Nephron (organoid): Measurements from ENCODE around the gene PHACTR1.

ENCODE experiments used
- H3K27ac Mint-ChIP-seq, 3 experiments: 2 replicates each; pipeline ENCODE4 v1.8.0; 2020; ENCODE audit warnings: mixed read lengths in 3 of 3, mild to moderate bottlenecking in 2 of 3, moderate library complexity in 1 of 3
- H3K27me3 Mint-ChIP-seq: 2 replicates; pipeline ENCODE4 v1.8.0; 2021; ENCODE audit warnings: low read depth, mild to moderate bottlenecking, moderate library complexity, mixed read lengths
- H3K36me3 Mint-ChIP-seq: 2 replicates; pipeline ENCODE4 v1.8.0; 2020; ENCODE audit warnings: low read depth, mixed read lengths
- H3K4me1 Mint-ChIP-seq: 2 replicates; pipeline ENCODE4 v1.8.0; 2020; ENCODE audit warnings: mixed read lengths
- H3K4me3 Mint-ChIP-seq, 3 experiments: 2 replicates each; pipeline ENCODE4 v1.8.0; 2020; ENCODE audit warnings: mild to moderate bottlenecking in 3 of 3, mixed read lengths in 3 of 3, moderate library complexity in 2 of 3
- H3K9me3 Mint-ChIP-seq: 2 replicates; pipeline ENCODE4 v1.8.0; 2020; ENCODE audit warnings: mixed read lengths
- CTCF ChIP-seq, 3 experiments: fragments of 200-600 bp; sonication (generic); IDR thresholded peaks; one replicate each; pipeline ENCODE4 v1.5.0; 2021; ENCODE audit warnings: antibody characterized with exemption in 3 of 3; ENCODE audit not compliant: unreplicated experiment in 3 of 3

Gene PHACTR1

GRCh38 chr6:12891595-12891994 is 175.0 kb downstream of the PHACTR1 start:
- H3K27ac Mint-ChIP-seq = peak overlapping the region; percentile 77 to 93 (median 84)
- peaks cover 29% of the 10 kb centered on the region for H3K9me3 Mint-ChIP-seq
- H3K4me3 Mint-ChIP-seq = no peak overlapping the region
- H3K27me3 Mint-ChIP-seq = peaks cover 6% of the 10 kb centered on the region
- H3K36me3 Mint-ChIP-seq = peaks cover 23% of the 10 kb centered on the region
- peaks cover 28% of the 10 kb centered on the region for H3K4me1 Mint-ChIP-seq
- TF ChIP-seq CTCF (IDR thresholded peaks at IDR 0.05; ENCODE audit: unreplicated experiment in 3 of 3) = no peak

- Mint-ChIP-seq H3K4me1 (peaks cover 24% of the 10 kb centered on the region), H3K9me3 (peaks cover 29% of the 10 kb centered on the region), H3K36me3 (peaks cover 23% of the 10 kb centered on the region), H3K4me3 (no peak overlapping the region), H3K27ac (peak overlapping the region; percentile 81 to 93 (median 84)), H3K27me3 (peaks cover 2% of the 10 kb centered on the region)
- no peak for TF ChIP-seq CTCF (IDR thresholded peaks at IDR 0.05; ENCODE audit: unreplicated experiment in 3 of 3)
These were observed 175.6 kb downstream of the PHACTR1 start for GRCh38 chr6:12892151-12892550.

GRCh38 chr6:12893036-12893435 is 176.5 kb downstream of the PHACTR1 start:
- peaks cover 28% of the 10 kb centered on the region for H3K4me1 Mint-ChIP-seq

GRCh38 chr6:12895721-12896120 is 179.2 kb downstream of the PHACTR1 start:
- H3K27me3 Mint-ChIP-seq = peaks cover 5% of the 10 kb centered on the region
- peaks cover 45% of the 10 kb centered on the region for H3K4me1 Mint-ChIP-seq
- peaks cover 9% of the 10 kb centered on the region for H3K36me3 Mint-ChIP-seq
- H3K4me3 Mint-ChIP-seq = no peak overlapping the region
- no peak for TF ChIP-seq CTCF (IDR thresholded peaks at IDR 0.05; ENCODE audit: unreplicated experiment in 3 of 3)
- H3K27ac Mint-ChIP-seq = no peak overlapping the region
- peaks cover 13% of the 10 kb centered on the region for H3K9me3 Mint-ChIP-seq

More at GRCh38 chr6:12893036-12893435, 176.5 kb downstream of the PHACTR1 start:
- Mint-ChIP-seq H3K36me3 (peaks cover 23% of the 10 kb centered on the region), H3K27ac (peak overlapping the region; percentile 81 to 93 (median 84)), H3K4me3 (no peak overlapping the region), H3K27me3 (no peaks in the 10 kb centered on the region), H3K9me3 (peaks cover 29% of the 10 kb centered on the region)
- TF ChIP-seq CTCF (IDR thresholded peaks at IDR 0.05; ENCODE audit: unreplicated experiment in 3 of 3) = no peak

GRCh38 chr6:12896208-12896733 is 179.7 kb downstream of the PHACTR1 start:
- peaks cover 9% of the 10 kb centered on the region for H3K9me3 Mint-ChIP-seq
- peaks cover 8% of the 10 kb centered on the region for H3K36me3 Mint-ChIP-seq
- H3K27ac Mint-ChIP-seq = no peak overlapping the region
- TF ChIP-seq CTCF (IDR thresholded peaks at IDR 0.05; ENCODE audit: unreplicated experiment in 3 of 3) = no peak
- peaks cover 48% of the 10 kb centered on the region for H3K4me1 Mint-ChIP-seq
- no peak overlapping the region for H3K4me3 Mint-ChIP-seq
- peaks cover 5% of the 10 kb centered on the region for H3K27me3 Mint-ChIP-seq

- H3K4me3 Mint-ChIP-seq = no peak overlapping the region
- peaks cover 35% of the 10 kb centered on the region for H3K4me1 Mint-ChIP-seq
- no peaks in the 10 kb centered on the region for H3K9me3 Mint-ChIP-seq
- peak overlapping the region in 1 of 3 experiments; percentile 7 for H3K27ac Mint-ChIP-seq
- H3K36me3 Mint-ChIP-seq = no peaks in the 10 kb centered on the region
- peaks cover 5% of the 10 kb centered on the region for H3K27me3 Mint-ChIP-seq
- no peak for TF ChIP-seq CTCF (IDR thresholded peaks at IDR 0.05; ENCODE audit: unreplicated experiment in 3 of 3)
These were observed 182.0 kb downstream of the PHACTR1 start for GRCh38 chr6:12898603-12899002.
